Renal pelvis (tissue), 4 donors: ENCODE measurements around the gene DNAJC18. TPM values are rescaled to one million over a fixed set of nuclear protein-coding genes. Genes with fewer than 3 reads are reported as not detected.
"Not testable (repeated sequence)": the region's sequence is repeated elsewhere in the genome, so short reads cannot be mapped to it uniquely, and the experiment has no call there.

ENCODE experiments used
- DNase-seq: peaks from one replicate; pipeline ENCODE4 v3.0.0-alpha.2; 2013
- polyA plus RNA-seq, 3 donors: library from polyadenylated mRNA; unstranded; fragments of 120-200 nt; gene quantifications; one replicate each; pipeline ENCODE4 v1.2.1, GENCODE V29; 2013; ENCODE audit not compliant: insufficient read length in 3 of 3

The DNAJC18 gene
- polyA plus RNA-seq, 3 donors, result 19.8 to 23.4 (median 22.0) TPM

DNA sequence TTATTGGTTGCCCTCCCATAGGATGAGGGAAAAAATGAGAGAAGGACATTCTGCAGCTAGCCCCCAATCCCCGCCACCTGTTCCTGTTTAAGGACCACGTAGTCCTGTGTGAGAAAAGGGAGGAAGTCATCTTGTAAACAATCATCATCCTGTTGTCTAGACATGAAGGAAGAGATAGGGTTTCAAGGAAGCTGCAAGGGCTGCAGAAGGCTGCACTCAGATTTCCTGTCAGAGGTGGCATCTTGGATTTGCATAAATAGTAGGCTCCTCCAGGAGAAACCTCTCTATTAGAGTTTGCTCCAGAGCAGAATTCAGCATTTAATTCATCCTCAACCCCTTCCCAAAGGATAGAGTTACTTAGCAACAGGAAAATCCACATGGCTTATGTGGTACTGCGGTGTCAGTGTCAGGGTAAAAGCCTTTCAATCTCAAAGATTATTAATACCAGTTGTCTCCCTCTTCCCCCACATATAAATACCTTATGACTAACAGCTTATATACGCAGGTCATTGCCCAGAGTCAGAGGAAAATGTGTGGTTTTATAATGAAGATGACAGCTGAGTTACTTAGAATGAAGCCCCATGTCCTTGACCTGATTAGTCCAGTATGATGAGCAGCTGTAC is 4.6 kb upstream of the DNAJC18 start:
- DNase-seq, result no peak

DNA sequence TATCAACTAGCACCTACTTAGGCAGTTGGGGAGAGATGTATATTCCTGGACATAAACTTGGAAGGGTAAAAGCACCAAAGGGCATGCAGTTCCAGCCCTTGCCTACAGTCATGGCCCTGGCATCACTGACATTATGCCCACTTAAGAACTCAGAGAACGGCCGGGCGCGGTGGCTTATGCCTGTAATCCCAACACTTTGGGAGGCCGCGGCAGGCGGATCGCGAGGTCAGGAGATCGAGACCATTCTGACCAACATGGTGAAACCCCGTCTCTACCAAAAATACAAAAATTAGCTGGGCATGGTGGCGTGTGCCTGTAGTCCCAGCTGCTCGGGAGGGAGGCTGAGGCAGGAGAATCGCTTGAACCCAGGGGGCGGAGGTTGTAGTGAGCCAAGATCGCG is 1.1 kb upstream of the DNAJC18 start:
- not testable (repeated sequence) for DNase-seq

DNA sequence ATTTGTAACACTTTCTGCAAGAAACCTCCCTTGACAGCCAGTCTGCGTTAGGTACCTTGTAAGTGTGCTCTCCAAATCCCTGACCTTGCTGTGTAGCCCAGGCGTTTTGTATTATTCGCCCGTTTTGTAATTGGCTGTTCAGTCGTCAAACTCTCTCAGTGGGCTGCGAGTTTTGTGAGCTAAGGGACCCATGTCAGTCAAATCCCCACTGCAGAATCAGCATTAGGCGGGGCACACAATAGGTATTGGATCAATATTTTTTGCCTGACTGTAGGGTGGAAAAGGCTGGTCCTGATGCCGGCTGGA is 665 bp downstream of the DNAJC18 start:
- DNase-seq, result no peak

DNA sequence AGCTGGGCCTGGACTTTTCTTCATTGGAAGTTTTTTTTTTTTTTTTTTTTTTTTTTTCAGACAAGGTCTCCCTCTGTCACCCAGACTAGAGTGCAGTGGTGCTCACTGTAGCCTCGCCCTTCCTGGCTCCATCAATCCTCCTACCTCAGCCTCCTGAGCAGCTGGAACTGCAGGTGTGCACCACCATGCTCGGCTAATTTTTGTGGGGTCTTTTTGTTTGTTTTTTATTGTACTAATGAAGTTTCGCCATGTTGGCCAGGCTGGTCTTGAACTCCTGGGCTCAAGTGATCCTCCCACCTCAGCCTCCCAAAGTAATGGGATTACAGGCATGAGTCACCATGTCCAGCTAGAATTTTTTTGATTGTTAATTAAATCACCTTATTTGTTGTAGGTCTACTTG is 3.6 kb downstream of the DNAJC18 start:
- no peak for DNase-seq

DNA sequence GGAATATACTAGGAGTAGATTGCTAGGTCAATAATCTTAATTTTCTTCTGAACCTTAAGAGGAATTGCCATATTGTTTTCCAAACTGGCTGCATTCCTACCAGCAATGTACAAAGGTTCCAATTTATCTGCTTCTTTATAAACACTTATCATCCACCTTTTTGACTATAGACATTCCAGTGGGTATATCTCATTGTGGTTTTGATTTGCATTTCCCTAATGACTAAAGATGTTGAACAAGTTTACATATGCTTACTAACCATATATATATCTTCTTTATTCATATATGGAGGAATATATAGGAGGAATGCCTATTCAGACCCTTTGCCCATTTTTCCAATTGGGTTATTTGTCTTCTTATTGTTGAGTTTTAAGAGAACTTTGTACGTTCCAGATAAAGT is 7.6 kb downstream of the DNAJC18 start:
- no peak for DNase-seq

DNA sequence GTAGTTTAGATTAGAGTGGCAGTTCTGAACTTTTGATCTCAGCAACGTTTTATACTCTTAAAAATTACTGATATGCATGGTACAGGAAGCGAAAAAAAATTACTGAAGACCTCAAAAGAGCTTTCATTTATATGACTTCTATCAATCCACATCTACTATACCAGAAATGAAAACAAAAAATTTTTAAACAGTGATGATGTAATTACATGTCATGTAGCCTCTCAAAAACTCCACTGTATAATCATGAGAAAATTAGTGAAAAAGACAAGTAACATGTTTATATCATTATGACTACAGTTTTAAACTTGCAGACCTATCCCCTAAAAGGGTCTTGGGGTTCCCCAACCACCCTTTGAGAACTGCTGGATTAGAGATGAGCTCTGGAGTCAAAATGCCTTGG is 9.3 kb downstream of the DNAJC18 start:
- no peak for DNase-seq

DNA sequence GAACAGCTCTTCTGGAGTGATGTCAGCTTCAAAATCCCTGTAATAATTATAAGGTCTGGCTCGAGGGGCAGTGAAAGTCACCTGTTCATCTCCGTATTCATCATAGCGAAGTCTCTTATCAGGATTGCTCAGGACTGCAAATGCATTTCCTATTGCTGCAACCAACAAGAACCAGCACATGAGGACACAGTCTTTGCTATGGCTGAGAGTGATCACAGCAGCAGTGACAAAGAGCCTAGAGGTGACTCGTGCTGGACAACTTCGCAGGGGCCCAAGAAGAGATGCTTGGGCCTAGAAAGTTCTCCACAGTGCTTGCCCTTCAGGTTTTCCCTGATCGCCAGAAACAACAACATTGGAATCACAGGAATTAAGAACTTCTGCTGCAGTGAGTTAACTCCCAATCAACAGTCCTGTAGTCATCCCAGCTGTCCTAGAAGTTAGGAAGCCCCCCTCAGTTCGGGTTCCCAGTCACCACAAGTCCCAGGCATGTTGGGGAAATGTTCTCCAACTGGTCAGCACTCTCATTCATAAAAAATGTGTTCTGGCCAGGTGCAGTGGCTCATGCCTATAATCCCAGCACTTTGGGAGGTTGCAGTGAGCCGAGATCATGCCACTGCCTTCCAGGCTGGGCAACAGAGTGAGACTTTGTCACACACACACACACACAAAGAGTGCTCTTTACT is 13.0 kb downstream of the DNAJC18 start:
- DNase-seq, result no peak

DNA sequence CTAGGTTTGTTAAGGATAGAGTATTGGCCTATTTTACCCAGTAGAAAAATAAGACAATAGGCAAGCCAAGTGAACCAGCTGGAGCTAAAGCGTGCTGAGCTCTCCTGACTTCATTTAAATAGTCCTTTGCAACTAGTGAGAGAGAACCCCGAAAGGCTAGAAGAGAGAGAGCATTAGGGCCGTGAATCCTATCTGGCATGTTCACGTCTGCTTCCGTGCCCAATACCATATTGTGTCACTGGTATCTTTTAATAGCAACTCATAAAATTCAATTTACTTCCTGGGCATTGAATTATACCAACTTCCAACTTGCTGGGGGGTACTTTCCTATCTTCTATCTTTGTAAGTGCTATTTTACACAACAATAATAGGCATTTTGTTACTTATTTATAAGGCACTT is 13.8 kb downstream of the DNAJC18 start:
- DNase-seq, result no peak

DNA sequence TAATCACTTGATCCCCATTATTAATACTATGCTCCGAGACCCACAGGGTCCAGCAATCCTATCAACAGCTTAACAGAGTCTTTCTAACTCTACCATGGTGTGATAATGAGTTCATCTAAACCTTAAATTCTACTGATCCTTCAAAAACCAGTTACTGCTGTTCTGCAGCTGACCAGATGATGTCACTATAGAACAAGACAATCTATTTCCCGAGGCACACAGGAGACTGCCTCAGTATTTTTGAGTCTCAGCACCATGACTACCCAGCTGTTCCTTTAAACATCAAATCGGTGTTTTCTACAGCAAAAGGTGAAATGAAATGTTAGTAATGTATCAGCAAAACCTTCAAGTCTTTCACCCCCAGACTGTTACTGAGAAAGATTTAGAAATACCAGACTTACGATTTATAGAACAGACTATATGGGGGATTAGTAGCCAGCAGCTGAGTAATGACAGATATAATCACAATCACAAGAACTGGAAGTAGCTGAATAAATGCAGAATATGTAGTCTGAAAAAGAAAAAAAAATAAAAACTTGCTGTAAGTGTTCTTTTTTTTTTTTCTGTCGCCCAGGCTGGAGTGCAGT is 16.9 kb downstream of the DNAJC18 start:
- peak; percentile 69 for DNase-seq

DNA sequence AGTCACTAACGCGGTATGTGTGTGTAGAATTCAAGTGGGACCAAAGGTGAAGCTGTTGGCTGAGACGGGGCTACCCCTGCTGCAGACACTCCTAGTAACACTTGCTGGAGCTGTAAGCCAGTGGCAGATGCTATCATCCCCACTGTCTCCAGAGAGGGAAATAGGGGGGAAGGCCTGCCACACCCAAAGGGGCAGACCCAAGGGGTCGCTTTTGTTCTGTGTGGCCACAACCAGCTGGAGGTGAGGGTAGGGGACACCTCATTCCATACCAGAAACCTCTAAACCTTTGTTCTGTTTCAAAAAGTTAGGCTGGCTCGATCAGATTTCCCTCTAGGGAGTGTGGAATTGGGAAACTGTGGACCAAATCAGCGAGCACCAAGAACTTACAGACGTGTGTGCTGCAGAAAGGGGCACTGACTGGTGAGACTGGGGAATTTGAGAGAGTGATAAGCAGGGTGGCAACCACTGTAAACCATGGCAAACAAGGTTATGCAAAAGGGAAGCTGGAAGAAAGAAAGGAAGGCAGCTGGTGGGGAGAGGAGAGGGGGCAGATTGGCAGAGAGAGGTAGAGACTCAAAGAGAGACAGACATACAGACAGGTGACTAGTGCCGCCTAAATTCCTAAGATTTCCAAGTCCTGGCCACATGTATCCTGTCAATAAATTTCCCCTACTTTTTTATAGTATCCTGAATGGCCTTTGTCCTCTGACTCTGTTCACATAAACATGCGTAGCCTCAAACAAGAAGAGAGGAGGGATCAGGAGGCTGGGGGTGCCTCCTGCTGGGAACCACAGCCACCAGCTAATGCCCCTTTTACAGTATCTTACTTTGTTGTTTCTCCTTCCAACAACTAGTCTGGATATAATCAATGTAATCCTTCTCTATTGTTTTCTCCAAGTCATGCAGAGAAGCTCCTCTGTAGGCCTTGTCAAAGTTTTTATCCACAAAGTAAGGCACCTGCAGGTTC is 19.8 kb downstream of the DNAJC18 start:
- no peak for DNase-seq

DNA sequence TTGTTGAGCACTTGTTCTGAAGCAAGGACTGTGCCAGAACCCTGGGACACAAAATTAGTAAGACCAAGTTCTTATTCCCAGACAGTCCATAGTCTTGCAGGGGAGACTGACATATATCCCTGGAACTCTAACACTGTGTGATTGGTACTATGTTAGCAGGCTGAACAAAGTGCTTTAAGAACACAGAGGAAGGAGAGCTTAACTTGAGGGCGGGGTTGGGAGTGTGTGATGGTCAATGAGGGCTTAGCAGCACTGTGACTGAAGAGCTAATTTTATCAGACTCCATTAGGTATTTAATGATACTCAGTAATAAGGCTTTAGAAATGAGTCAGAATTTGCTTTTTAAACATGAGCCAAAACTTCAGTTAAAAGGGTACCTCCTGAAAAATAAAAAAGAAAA is 20.5 kb downstream of the DNAJC18 start:
- DNase-seq, result no peak

DNA sequence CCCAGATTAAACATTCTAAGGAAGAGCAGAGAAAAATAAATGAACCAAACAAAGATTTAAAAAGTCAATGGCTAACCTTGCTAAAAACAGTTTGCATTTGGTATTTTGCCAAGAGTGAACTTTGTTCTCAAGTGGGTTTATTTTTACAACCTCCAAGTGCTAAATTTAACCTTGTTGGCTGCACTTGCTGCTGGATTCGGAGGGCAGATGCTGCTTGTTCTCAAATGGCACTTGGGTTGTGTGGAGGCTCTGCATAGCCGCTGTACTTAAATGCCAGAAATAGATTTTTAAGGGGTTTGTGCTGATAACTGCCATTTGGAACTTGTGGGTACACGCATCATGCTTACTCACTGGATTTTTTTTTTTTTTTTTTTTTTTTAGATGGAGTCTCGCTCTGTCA is 22.1 kb downstream of the DNAJC18 start:
- DNase-seq, result no peak

DNA sequence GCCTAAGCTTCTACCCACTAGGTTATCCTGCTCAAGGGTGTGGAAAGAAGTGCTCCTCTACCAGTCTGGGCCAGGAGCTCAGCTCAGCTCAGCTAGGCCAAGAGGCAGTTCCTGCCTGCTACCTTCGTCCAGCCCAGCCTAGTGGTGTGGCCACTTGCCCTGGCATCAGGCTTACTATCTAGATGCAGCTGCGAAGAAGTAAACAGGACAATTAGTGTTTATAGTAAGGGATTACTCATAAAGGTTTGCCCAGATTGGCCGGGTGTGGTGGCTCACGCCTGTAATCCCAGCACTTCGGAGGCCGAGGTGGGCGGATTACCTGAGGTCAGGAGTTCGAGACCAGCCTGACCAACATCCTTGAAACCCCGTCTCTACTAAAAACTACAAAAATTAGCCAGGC is 22.7 kb downstream of the DNAJC18 start:
- no peak for DNase-seq

DNA sequence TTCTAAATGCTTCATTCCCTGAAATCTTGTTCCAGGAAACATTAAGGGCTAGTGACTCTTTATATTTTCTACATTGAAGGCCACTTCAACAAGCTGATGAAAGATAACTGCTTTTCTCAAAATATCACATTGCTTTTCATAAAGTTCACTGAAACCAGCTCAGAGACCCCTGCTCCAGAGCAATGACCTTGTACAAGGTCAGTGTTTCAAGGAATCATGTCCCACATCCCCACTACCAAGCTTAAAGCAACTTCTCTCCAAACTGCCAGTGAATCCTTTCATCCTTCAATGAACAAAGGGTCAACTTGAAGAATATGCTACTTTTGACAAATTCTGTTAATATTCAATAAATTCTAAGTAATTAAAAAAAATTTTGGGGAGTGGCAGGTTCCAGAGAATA is 23.5 kb downstream of the DNAJC18 start:
- DNase-seq, result no peak

DNA sequence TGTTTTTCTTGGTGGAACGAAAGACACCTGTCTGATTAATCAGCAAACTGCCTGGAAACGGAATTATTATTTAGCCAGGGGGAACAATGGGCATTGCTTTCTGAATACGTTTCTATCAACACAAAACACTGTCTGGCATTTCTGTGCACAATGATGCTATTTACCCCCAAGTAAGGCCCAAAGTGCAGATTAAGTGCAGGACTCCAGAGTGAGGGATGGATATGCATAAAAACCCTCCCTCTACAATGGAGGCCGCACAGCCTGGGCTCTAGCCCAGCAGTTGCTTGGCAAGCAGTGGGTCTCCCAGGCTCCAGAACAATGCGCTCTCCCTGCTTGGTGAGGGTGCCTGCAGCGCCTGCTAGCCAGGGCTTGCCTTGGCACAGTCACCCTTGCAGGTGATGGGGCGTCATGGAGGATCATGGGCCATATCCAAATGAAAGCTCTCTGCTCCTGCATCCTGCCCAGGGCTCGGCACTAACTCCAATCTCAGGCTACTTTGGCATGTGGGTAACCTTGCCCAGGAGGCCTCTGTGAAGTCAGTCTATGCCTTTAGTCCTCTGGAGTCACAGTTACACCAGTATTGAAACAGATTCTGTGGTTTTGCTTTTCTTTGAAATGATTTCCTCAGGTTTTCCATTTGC is 24.0 kb downstream of the DNAJC18 start:
- no peak for DNase-seq

DNA sequence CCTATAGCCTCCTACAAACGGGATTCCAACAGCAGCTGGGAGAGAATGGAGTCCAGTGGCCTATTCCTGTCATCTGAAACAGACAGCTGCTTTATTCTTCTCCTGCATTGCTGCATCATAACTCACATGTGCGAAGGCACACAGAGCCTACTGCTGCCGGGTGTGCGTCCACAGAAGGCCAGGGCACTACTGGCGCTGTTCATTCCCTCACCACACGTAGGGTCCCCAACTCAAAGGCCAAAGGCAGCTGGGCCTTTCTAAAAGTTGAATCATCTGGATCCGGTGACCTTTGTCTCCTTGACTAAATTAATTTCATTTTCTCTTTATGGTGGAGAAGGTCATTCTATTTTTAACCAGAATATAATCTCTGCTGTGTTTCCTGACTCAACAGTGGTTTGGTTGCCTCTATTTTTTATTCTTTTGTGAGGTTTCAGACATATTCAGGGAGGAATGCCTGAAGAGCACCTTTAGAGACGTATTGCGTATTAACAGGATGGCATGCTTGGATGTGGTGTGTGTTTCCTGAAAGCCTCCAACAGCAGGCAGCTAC is 24.7 kb downstream of the DNAJC18 start:
- no peak for DNase-seq

DNA sequence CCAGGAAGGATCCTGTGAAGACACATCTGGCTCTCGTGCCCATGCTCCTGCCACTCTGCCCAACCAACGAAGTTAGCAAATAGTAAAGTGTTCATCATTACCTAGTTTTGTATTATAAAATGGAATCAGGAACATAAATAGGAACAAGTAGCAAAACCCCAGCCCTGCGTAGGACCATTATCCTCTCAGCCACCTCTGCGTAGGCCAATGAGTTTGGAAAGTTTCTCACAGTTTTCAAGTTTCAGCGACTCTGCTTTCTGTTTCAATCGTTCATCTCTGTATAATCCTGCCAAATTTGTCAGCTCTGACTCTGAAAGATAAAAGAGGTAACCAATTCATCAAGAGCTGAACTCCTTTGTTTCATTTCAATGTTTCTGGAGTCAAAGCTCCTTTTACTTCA is 25.4 kb downstream of the DNAJC18 start:
- no peak for DNase-seq

DNA sequence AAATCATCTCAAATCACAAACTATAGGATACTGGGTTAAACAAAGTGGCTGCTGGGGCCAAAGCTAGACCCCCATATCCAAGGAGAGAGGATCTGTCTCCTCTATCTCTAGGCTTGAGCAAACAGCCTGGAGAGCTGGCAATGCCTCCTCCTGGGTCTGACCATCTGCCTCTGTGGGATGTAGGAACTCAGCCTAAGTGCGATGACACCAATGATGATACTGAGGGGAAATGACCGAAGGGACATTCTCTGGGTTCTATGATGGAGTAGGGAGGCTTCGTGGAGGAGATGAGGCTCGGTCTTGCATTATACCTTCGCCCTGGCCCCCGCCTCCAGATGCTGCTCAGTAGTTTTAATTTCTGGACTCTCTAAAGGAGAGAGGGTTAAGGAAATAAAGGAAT is 26.2 kb downstream of the DNAJC18 start:
- no peak for DNase-seq

DNA sequence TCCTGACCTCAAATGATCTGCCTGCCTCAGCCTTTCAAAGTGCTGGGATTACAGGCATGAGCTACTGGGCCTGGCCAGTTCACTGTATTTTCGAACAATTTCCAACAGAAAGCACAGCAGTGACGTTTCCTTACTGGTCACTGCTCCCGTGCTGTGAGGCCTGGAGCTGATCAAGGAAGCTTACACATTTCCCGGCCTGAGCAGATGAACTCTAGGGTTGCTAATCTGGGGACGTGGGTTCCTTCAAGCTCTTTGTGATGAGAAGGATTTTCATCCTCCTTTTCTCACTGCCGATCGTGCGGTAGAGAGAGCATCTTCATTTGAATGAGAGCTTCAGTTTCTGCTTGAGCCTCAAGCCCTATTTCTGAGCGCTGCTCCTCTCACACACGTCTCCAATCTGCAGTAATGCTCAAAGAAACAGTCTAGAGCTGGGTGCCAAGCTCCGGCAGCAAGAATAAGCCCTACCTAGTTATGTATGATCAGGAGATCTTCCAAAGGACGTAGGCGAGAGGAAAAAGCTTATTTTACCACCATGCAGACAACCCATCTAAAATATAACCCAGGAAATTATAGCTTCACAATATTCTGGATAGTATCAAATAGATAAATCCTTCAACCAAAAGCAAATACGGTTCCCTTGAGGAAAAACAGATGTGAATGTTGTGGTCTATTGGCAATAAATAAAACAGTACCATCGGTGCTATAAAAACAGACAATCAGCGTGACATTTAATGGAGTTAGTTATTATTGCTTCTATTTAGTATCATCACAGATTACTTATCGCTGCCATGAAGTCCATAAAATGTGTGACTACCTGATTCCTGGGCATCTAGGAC is 28.1 kb downstream of the DNAJC18 start:
- DNase-seq, result no peak

DNA sequence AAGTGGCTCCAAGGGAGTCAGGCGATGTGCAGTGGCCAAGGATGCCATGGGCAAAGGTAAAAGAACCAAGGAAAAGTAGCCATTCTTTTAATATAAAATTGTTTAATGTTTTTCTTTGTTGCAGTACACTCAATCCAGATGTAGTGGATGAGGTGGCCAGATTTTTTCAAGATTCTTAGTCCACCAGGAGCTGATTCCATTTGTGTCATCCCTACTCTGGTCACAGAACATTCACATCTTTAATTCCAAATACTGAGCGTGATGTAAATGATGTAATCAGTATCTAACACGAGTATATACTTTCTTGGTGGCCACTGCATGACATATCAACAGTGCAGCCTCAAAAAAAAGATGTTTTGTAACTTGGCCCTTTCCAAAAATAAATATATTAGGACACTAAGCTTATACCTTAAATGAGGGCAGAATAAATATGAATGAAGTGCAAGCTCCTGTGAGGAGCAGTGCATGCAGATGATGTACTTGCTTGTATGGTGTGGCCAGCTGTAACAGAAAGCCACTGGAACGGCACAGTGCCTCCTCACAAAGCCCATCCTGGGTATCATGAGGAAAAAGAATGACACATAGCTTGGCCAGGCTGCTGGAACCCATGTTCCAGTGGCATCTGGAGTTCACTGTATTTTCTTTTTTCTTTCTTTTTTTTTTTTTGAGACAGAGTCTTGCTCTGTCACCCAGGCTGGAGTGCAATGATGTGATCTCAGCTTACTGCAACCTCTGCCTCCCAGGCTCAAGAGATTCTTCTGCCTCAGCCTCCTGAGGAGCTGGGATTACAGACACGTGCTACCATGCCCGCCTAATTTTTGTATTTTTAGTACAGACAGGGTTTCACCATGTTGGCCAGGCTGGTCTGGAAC is 29.0 kb downstream of the DNAJC18 start:
- DNase-seq, result no peak
